MM.1S (cell line): ENCODE results near the gene KCNAB3.

ENCODE experiments used
- DNase-seq: peaks from one replicate; pipeline ENCODE4 v3.0.0-alpha.2; 2015
- H2AFZ ChIP-seq: fragments of 300-600 bp; sonication (generic); 2 replicates; pipeline ENCODE4 v1.6.0; 2016; ENCODE audit warnings: antibody characterized with exemption, low read length
- H3F3A ChIP-seq: fragments of 300-600 bp; sonication (generic); 2 replicates; pipeline ENCODE4 v1.6.1; 2016; ENCODE audit warnings: mild to moderate bottlenecking, antibody characterized with exemption, low read length, moderate library complexity, mixed read lengths; ENCODE audit not compliant: insufficient read depth
- H3K27ac ChIP-seq: fragments of 300-600 bp; sonication (generic); 2 replicates; pipeline ENCODE4 v1.5.1; 2016; ENCODE audit warnings: mild to moderate bottlenecking, low read length
- H3K27me3 ChIP-seq: fragments of 300-600 bp; sonication (generic); replicated peaks from 2 replicates; pipeline ENCODE4 v1.6.0; 2016; ENCODE audit warnings: low read length; ENCODE audit not compliant: insufficient read depth
- H3K36me3 ChIP-seq: fragments of 300-600 bp; sonication (generic); replicated peaks from 2 replicates; pipeline ENCODE4 v1.6.1; 2016; ENCODE audit warnings: mild to moderate bottlenecking, low read length, mixed read lengths; ENCODE audit not compliant: insufficient read depth
- H3K4me1 ChIP-seq: fragments of 300-600 bp; sonication (generic); 2 replicates; pipeline ENCODE4 v1.6.1; 2016; ENCODE audit warnings: low read length, mixed read lengths
- H3K4me2 ChIP-seq: fragments of 300-600 bp; sonication (generic); 2 replicates; pipeline ENCODE4 v1.6.0; 2016; ENCODE audit warnings: low read depth, low read length
- H3K4me3 ChIP-seq: fragments of 300-600 bp; sonication (generic); 2 replicates; pipeline ENCODE4 v1.5.1; 2016; ENCODE audit warnings: low read length, mixed read lengths
- H3K79me2 ChIP-seq: fragments of 300-600 bp; sonication (generic); 2 replicates; pipeline ENCODE4 v1.6.1; 2016; ENCODE audit warnings: mixed run types, low read length, mixed read lengths
- H3K9ac ChIP-seq: fragments of 300-600 bp; sonication (generic); 2 replicates; pipeline ENCODE4 v1.6.1; 2016; ENCODE audit warnings: low read length, mixed read lengths
- H3K9me2 ChIP-seq: fragments of 300-600 bp; sonication (generic); replicated peaks from 2 replicates; pipeline ENCODE4 v1.6.1; 2016; ENCODE audit warnings: mild to moderate bottlenecking, low read length, mixed read lengths; ENCODE audit not compliant: insufficient read depth
- H3K9me3 ChIP-seq: fragments of 300-600 bp; sonication (generic); replicated peaks from 2 replicates; pipeline ENCODE4 v1.6.1; 2016; ENCODE audit warnings: mild to moderate bottlenecking, low read length, mixed read lengths; ENCODE audit not compliant: insufficient read depth
- H4K20me1 ChIP-seq: fragments of 300-600 bp; sonication (generic); 2 replicates; pipeline ENCODE4 v1.6.1; 2016; ENCODE audit warnings: mild to moderate bottlenecking, low read length, moderate library complexity, mixed read lengths; ENCODE audit not compliant: insufficient read depth
- EZH2 ChIP-seq: fragments of 300-600 bp; sonication (generic); optimal IDR thresholded peaks from 2 replicates; pipeline ENCODE3; 2017; ENCODE audit warnings: low read depth, mild to moderate bottlenecking, antibody characterized with exemption, low read length, mixed read lengths
- EZH2phosphoT487 ChIP-seq: fragments of 300-600 bp; sonication (generic); IDR thresholded peaks from 2 replicates; pipeline ENCODE4 v1.6.1; 2018; ENCODE audit warnings: antibody characterized with exemption, low read length
- TF ChIP-seq, protein P1 (sequence below): fragments of 300-600 bp; sonication (generic); IDR thresholded peaks from 2 replicates; pipeline ENCODE4 v1.5.1; 2016; ENCODE audit warnings: antibody characterized with exemption, low read length, mixed read lengths

KCNAB3 gene

GRCh38 chr17:7929158-7930023, at the start of gene KCNAB3:
Gene KCNAB3 (minus strand): TSS chr17:7929856. CDS start chr17:7929435, 421 bp downstream.
- Histone ChIP-seq H3K4me3 (no peak within 1 kb of the TSS), H3F3A (no peaks in the 10 kb centered on the region), H4K20me1 (no peaks in the 10 kb centered on the region), H3K9me3 (no peaks in the 10 kb centered on the region), H3K9ac (no peak within 1 kb of the TSS), H2AFZ (no peak within 1 kb of the TSS), H3K27me3 (no peaks in the 10 kb centered on the region), H3K36me3 (no peaks in the 10 kb centered on the region), H3K79me2 (peaks cover 23% of the 10 kb centered on the region), H3K4me1 (peaks cover 11% of the 10 kb centered on the region), H3K27ac (no peak within 1 kb of the TSS), H3K9me2 (no peaks in the 10 kb centered on the region), H3K4me2 (no peak within 1 kb of the TSS; the same call in 1 of the 2 replicates)
- DNase-seq = no peak
- TF ChIP-seq EZH2phosphoT487 (no peak), EZH2 (no peak)
- TF ChIP-seq, protein P1, sequence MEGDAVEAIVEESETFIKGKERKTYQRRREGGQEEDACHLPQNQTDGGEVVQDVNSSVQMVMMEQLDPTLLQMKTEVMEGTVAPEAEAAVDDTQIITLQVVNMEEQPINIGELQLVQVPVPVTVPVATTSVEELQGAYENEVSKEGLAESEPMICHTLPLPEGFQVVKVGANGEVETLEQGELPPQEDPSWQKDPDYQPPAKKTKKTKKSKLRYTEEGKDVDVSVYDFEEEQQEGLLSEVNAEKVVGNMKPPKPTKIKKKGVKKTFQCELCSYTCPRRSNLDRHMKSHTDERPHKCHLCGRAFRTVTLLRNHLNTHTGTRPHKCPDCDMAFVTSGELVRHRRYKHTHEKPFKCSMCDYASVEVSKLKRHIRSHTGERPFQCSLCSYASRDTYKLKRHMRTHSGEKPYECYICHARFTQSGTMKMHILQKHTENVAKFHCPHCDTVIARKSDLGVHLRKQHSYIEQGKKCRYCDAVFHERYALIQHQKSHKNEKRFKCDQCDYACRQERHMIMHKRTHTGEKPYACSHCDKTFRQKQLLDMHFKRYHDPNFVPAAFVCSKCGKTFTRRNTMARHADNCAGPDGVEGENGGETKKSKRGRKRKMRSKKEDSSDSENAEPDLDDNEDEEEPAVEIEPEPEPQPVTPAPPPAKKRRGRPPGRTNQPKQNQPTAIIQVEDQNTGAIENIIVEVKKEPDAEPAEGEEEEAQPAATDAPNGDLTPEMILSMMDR = no peak

DNA sequence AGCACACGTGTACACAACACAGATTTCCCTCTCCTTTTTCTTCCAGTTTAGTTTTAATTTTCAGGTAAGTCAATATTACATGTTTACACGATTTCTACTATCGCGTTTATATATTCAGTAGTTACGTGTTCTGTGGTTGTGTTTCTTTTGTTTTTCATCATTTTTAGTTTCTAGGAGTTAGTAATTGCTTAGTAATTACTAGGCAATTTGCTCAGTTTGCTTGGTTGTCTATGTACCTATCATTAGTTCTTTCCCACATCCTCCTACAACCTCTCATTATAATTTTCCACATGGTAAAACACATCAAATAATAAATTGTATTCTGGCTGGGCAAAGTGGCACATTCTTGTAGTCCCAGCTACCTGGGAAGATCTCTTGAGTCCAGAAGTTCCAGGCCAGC, 48.1 kb upstream of the KCNAB3 start:
- no peaks in the 10 kb centered on the region for H3K36me3 ChIP-seq
- no peak for DNase-seq
- H2AFZ ChIP-seq = no peak overlapping the region
- H3F3A ChIP-seq = no peaks in the 10 kb centered on the region
- no peaks in the 10 kb centered on the region for H4K20me1 ChIP-seq
- H3K9me3 ChIP-seq = no peaks in the 10 kb centered on the region
- H3K79me2 ChIP-seq = no peaks in the 10 kb centered on the region
- H3K9me2 ChIP-seq = no peaks in the 10 kb centered on the region
- H3K4me1 ChIP-seq = no peaks in the 10 kb centered on the region
- H3K9ac ChIP-seq = no peak overlapping the region
- H3K27ac ChIP-seq = no peak overlapping the region
- H3K27me3 ChIP-seq = peaks cover 73% of the 10 kb centered on the region
- no peak overlapping the region for H3K4me3 ChIP-seq
- no peak for TF ChIP-seq EZH2
- no peak for TF ChIP-seq EZH2phosphoT487
- TF ChIP-seq, protein P1 = no peak
- H3K4me2 ChIP-seq = no peak overlapping the region

- Histone ChIP-seq H3F3A (no peaks in the 10 kb centered on the region), H3K4me2 (no peak overlapping the region), H3K36me3 (no peaks in the 10 kb centered on the region), H3K79me2 (no peaks in the 10 kb centered on the region), H3K27me3 (peaks cover 73% of the 10 kb centered on the region), H3K4me3 (no peak overlapping the region), H3K9ac (no peak overlapping the region), H4K20me1 (no peaks in the 10 kb centered on the region), H3K9me3 (no peaks in the 10 kb centered on the region), H3K9me2 (no peaks in the 10 kb centered on the region), H3K4me1 (no peaks in the 10 kb centered on the region), H2AFZ (no peak overlapping the region), H3K27ac (no peak overlapping the region)
- DNase-seq = no peak
- TF ChIP-seq EZH2 = no peak
- no peak for TF ChIP-seq EZH2phosphoT487
- TF ChIP-seq, protein P1 = no peak
These were observed 47.4 kb upstream of the KCNAB3 start for GRCh38 chr17:7977039-7977438.
